SW480 (cell line): ENCODE results near the gene UBE2J2.
"Not testable (repeated sequence)": the region's sequence is repeated elsewhere in the genome, so short reads cannot be mapped to it uniquely, and the experiment has no call there.

ENCODE experiments used
- DNase-seq: peaks from one replicate; pipeline ENCODE4 v3.0.0-alpha.2; 2016; ENCODE audit warnings: low spot score

UBE2J2 gene

DNA sequence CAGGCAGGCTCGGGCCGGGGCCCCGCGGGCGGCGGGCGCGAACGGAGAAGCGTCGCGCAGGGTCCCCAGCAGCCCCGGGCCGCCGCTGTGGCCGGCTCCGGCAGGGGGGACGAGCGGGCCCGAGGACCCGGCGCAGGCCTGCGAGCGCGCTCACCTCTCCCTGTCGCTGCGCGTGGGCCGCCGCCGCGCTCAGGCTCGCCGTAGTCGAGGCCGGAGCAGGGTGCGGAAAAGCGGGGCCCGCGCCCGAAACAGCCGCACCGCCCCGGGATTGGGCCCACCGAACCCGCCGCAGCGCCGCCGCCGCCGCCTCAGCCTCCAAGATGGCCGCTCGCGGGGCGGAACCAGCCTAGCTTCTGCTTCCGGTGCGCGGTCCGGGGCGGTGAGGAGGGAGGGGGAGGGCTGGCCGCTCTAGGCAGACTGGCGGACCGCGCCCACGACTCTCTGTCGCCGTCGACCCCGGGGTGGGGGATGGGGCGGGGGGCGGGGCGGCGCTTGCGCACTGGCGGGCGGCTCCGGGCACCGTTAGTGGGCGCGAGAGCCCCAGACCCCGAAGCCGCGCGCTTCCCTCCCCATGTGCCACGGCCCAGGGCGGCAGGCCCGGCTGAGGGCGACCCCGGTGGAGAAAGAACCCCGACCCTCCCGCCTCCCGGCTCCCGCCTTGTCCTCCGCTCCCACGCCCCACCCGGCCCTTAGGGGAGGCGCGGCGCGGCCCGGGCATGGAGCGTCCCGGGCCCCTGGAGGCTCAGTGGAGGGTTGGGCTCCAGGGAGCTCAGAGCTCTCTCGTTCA lies at the start of gene UBE2J2:
TSS of gene UBE2J2 (minus strand) at position 343 of the 787 bp plus-strand sequence. CDS start 5,862 bp downstream, outside the sequence.
- DNase-seq, result peak; percentile 90

DNA sequence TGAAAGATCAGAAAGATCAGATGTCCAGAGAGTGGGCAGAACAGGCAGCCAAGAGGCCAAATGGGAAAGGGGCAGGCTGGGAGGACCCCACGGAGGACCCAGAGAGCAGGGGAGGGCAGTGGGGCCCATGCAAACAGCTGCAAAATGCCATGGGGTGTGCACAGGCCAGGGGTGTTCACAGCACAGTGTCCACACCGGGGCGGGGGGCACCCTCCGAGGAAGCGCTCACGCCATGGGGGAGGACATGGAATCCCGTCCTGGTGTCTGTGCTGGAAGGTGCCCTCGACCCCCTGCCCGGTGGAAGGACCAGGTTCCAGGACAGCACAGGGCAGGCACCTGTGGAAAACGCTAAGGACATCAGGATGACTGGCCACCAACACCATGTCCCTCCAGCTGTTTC lies 49.3 kb upstream of the UBE2J2 start:
- DNase-seq, result no peak

DNA sequence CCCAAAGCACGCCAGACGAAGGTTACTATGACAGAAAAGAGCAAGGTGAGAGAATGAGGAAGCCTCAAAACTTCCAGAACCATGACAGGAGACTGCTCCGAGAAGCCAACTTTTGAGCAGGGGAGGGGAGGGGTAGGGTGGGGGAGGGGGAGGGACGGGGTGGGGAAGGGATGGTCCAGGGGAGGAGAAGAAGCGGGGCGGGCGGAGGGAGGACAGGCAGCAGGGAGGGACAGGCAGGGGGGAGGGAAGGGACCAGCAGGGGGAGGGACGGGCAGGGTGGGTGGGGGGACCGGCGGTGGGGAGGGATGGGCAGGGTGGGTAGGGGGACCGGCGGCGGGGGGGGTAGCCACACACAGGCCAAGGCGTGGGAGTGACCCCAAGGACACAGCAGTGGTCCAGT lies 48.8 kb upstream of the UBE2J2 start:
- DNase-seq, result no peak

DNA sequence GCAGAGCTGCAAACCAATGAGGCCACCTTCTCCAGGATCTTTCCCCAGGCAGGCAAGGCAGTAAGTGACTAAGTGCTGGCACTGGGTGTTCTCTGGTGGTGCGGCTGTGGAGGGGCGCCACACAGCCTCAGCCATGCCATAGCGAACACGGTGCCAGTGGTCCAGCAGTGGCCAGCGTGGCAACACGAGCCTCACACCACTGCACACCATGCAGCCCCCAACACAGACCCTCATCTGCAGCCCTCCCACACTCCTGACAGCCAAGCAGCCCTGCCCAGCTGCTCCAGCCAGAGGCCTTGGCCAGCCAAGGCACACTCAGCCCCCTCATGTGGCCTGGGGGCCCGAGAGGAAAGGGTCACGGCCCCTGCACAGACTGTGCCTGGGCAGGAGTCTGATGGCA lies 47.8 kb upstream of the UBE2J2 start:
- DNase-seq, result no peak

DNA sequence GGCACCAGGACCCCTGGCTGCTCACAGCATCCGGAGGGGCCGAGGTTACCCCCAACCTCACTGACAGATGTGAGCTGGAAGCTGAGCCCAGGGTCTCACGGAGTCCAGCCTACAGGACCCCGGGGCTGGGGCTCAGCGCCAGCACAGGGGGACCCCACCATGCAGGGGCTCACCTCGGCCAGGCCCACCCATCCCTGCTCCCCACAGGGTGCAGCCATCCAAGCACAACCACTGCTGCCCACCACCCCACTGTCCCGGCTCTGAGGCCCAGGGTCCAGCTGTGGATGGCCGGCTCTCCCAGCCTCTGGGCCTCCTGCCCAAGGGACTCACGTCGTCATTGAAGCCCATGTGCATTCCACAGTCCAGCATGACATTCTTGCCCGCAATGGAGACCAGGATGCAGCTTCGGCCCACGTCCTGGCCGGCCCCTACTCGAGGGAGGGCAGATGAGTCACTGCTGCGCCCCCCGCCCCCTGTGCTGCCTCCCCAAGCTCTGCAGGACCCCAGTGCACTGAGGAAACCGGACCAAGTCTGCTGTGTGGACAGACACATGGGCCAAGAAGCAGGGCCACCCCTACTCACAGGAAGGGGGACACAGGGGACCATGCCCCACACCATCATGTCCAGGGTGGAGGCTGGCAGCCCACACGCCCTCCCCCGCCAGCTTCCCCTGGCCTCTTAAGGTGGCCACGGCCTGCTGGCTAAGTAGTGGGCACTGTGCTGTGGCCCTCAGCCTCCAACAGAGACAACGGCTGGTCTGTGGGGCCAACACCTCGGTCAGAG lies 47.2 kb upstream of the UBE2J2 start:
- DNase-seq, result no peak

DNA sequence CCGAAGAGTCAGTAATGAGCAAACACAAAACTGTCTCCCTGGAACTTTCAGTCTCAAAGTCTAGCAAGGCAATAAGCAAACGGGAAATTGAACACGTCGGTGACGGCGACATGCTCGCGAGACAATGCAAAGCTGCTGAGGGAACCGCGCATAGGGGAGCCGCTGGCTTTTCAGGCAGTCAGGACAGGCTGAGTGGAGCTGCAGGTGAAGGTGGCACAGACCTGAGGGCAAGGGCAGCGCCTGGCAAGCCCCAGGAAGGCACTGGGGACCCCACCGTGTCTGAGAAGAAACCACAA lies 45.9 kb upstream of the UBE2J2 start:
- no peak for DNase-seq

DNA sequence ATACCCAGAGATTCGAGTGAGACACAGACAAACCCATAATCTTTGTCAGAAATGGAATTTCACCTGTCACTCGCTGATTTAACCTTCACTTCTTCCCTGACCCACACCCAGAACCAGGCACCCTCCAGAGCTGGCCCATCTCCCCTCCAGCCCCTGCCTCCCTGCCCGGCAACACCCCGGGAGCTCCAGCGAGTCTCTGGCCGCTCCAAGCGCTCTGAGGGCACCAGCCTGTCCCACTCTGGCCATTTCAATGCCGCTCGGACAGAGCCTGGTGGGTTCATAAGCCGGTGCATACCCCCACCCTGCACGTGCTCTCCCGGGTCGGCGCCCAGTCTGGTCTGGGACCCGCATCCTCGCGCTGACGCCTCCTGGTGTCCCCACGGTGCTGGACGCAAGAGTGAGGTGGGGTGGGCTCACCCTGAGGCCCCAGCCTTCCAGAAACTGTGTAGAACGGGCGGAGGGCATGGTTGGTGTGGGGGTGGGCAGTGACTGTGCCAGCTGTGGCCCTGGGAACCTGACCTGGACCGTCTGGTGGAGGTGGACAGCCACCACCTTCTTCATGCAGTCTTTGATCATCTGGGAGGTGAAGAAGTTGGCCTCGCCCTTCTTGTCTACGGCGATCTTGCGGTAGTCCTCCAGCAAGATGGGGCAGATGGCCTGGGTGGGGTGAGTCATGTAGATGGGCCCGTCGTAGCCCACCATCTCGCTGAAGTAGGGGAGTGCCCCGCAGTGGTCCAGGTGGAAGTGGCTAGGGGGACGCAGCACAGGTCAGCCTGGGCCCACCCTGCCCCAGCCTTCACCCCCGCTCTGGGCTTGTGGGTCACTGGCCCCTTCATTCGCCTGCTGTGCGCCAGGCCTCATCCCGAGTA lies 45.4 kb upstream of the UBE2J2 start:
- no peak for DNase-seq

DNA sequence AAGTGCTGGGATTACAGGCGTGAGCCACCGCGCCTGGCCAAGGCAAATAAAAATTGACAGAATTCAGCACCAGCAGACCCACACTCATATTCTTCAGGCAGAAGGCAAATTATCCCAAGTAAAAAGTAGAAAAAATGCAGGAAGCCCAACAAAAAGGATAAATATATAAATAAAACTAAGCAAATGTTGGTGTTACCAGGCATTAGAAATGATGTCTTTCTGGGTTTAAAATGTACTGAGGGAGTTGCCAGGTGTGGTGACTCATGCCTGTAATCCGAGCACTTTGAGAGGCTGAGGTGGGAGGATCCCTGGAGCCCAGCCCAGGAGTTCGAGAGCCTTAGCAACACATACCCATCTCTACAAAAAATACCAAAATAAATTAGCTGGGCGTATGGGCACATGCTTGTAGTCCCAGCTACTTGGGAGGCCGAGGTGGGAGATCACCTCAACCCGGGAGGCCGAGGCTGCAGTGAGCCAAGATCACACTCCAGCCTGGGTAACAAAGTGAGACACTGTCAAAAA lies 44.5 kb upstream of the UBE2J2 start:
- peak; percentile 81 for DNase-seq

DNA sequence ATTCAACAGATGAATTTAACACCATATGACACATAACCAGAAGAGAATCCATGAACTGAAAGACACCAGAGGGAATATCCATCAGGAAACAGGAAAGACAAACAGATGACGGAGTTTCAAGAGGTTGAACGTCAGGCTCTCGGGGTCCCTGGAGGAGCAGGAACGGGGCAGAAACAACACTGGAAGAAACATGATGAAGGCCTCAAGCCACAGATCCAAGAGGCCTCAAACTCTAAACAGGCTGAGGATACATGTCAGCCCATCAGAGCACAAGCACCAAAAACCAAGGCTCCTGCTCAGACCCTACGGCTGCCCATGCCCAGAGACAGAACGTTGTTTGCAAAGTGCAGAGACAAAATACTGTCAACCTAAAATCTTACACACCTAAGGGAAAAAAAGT lies 43.8 kb upstream of the UBE2J2 start:
- no peak for DNase-seq

DNA sequence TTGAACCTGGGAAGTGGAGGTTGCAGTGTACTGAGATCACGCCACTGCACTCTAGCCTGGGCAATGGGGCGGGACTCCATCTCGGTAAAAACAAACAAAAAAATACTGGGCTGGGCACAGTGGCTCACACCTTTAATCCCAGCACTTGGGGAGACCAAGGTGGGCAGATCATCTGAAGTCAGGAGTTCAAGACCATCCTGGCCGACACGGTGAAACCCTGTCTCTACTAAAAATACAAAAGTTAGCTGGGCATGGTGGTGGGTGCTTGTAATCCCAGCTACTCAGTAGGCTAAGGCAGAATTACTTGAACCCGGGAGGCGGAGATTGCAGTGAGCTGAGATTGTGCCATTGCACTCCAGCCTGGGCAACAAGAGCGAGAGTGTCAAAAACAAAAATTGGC lies 42.5 kb upstream of the UBE2J2 start:
- not testable (repeated sequence) for DNase-seq

DNA sequence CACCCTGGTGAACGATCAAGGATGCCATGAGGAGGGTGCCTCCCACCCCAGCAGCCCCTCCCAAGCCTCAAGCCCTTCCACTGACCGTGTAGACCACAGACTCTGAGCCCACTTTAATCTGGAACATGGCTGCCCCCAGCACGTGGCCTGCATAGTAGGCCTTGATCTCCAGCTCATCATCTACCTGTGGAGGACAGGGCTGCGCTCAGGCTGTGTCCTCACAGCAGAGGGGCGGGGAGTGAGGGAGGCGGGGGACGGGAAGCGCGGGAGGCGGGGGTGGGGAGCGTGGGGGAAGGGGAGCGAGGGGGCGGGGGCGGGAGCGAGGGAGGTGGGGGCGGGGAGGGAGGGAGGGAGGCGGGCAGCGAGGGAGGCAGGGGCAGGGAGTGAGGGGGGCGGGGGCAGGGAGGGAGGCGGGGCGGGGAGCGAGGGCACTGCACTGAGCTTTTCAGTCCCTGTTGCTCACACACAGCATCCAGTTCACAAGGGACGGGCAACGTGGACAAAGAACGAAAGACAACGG lies 41.8 kb upstream of the UBE2J2 start:
- no peak for DNase-seq

DNA sequence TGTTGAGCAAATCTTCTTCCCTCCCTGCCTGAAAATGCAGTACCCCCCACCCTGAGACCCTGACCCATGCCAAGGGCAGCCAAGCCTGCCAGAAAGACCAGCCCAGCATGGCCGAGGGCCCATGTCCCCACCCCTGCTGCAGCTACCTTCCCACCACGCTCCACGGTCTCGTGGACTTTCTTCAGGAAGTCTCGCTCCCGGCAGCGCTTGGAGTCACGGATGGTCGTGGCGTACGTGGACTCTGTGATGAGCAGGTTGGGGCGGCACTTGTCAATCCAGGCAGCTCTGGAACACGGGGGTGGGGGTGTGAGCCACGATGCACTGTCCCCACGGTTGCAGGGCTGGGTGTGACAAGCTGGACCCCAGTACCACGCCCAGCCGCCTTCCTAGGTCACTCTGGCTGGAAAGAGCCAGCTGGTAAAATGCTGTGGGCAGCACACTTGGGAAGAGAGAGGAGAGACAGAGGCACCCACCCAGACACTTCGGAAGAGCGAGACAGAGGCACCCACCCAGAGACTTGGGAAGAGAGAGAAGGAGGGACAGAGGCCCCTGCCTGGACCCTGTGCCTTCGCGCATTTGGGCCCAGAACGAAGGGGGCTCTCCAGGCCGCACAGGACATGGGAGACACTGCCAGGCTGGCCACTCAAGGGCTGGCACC lies 41.2 kb upstream of the UBE2J2 start:
- no peak for DNase-seq

DNA sequence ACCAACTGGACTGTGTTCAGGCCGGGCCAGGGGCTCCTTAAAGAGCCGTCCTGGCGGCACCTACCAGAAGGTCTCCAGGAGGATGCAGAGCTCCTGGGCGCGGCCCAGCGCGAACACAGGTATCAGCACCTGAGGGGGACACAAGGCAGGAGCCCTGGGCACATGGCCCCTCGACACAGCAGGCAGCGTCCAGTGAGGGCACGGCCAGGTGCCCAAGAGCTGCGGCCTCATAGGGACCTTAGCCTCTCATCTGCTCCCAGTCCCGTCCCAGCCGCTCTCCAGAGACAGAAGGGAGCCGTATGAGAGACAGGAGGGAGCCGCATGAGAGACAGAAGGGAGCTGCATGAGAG lies 40.6 kb upstream of the UBE2J2 start:
- DNase-seq, result no peak

DNA sequence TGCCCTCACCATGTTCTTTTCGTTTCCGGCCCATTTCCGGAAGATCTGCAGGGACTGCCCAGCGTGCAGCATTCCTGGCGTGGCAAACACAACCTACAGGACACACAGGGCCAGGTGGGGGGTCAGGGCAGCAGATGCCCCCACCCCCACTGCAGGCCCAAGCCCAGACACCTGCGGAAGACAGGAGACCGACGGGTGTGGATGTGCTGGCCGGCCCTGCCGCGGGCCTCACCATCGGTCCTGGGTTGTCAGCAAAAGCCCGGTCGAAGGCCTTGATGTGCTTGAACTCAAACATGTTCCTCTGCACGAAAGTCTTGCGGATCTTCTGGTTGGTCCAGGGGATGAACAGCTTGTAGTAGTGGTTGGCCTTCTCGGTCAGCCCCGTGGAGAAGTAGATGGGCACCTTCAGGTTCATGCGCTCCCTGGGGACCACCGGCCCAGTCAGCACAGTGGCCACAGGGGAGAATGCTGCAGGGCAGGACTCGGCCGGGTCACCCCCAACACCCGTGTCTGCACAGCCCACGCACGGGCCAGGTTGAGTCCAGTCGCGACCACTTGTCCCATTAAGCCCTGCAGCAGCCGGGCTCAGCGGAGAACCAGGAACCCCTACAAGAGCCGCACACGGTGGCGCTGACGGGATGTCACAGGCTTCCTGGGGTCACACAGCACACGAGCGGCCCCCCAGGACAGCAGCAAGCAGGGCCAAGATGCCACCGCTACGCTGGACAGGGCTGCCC lies 40.0 kb upstream of the UBE2J2 start:
- DNase-seq, result no peak

DNA sequence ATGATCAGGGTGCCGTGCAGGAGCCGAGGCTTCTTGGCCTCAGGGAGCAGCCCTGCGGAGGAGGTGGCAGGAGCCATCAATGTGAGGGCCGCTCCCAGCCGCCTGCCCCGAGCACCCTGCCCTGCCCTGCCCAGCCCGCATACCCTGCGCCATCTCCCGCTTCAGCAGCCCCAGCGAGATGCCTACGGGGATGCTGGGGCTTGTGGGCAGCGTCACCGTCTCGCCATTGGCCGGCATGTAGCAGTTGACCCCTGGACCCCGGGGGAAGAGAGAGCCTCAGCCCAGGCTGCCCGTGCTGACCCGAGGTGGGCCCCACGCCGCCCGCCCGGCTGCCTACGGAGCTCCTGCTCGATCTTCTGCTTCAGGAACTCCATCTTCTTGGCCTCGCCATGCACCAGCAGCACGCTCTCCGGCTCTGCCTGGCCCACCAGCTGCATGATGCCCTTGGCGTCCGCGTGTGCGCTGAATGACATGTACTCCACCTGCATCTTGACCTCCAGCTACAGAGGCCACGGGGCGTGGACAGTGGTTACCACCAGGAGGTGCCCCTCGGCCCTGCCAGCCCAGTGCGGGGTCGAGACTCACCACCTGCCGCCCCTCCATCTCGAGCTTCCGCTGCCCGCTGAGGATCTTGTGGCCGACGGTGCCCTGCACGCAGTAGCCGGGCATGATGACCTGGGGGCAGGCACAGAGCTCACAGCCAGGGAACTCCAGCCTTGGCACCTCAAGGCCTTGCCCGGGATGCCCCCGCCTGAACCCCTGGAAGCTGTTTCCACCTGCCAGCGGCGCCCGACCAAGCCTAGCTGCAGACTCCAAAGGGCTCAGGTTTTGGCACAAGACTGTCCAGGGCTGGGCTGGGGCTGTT lies 39.0 kb upstream of the UBE2J2 start:
- no peak for DNase-seq

DNA sequence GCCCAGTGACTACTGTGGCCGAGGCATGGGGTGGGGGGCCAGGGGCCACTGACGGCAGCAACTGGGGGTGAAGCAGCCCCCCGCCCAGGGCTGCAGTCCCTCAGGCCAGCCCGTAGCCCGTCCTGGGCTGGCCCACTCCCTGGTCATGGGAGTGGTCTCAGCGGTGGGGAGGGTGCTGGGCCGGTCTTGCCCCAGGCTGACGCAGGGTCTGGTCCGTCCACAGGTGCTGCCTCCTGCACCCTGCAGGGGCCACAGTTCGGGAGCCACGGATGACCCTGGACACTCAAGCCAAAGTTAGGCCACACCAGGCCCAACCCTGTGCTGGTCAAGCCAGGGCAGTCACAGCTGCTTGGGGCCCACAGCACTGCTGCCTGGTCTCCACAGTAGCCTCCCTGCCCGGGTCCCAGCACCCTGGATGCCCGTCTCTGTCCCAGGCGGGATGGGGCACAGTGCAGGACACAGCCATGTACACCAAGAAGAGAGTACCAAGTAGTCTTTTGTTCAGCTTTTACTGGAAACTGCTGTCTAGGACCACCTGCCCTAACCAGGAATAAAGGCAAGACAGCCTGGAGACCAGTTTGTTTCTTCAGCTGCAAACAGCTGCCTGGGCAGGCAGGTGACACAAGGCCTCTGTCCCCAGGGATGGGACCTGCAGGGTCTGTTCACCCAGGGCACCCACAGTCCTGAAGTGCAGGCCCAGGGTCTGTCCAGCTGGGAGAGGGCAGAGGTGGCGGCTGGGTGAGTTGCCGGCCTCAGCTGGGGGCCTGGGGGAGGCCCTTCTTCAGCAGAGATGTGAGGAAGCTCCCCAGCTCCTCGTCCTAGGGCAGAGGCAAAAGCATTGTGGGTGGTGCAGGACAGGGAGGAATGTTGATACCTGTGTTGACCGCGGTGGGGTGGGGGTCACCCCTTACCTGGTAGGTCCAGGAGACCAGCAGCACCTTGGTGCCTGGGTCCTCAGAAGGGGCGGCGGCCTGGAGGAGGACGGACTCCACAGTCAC lies 37.8 kb upstream of the UBE2J2 start:
- no peak for DNase-seq

DNA sequence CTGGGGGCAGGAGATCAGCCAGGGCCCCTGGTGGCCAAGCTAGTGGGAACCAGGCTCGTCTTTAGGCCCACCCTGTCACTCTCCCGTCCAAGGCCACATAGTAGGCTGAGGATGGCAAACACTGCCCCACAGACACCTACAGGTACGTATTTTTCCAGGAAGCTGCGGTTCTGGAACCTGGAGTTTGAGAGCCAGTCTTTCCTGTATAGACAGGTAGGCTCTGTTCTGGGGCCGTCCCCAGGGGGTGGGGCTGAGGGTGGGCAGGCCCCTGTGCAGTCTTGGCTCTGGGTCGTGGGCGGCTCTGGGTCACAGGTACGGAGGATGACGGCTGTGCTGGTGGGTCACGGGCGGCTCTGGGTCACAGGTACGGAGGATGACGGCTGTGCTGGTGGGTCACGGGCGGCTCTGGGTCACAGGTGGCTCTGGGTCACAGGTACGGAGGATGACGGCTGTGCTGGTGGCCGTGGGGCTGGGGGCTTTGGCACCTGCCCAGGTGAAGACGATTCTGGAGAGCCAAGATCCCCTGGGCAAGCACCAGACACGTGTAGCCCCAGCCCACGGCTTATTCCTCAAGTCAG lies 36.9 kb upstream of the UBE2J2 start:
- no peak for DNase-seq

DNA sequence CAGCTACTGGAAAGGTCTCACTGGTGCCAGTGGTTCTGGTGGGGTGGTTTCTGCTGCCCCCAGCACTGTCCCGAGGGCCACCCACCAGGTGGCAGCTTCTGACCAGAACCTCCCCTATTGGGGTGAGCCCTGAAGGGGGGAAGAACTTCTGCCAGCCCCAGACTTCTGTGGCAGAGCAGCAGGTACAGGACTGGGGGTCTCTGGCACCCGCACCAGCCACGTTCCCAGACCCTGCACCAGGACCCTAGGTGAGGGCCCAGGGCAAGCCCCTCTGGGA lies 36.4 kb upstream of the UBE2J2 start:
- no peak for DNase-seq
